Measurements from ENCODE around the gene GNMT.
"Not testable (repeated sequence)": the region's sequence is repeated elsewhere in the genome, so short reads cannot be mapped to it uniquely, and the experiment has no call there.

GNMT gene

DNA sequence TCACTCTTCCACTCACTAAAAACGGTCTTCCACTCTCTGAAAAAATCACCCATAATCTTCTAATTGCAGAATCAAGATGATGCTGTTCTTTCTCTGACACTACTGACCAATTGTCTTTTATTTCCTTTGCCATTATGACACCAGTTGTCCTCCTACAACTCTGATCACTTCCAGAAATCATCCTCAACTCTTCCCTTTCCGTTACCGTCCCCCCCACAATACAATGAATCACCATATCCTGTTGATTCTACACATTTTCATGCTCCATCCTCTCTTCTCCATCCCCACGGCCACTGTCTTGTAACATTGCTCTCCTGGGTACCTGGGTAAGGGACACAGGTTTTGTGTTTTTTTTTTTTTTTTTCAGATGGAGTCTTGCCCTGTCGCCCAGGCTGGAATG is 21.3 kb downstream of the GNMT start:
- no peak overlapping the region for H3K9ac ChIP-seq (ENCODE audit: low read depth, low read length)
- H3K4me3 ChIP-seq (ENCODE audit: low read depth, low read length), result no peak overlapping the region
- H3K27me3 ChIP-seq (ENCODE audit: control insufficient read depth, insufficient read depth, low read length), result no peaks in the 10 kb centered on the region

DNA sequence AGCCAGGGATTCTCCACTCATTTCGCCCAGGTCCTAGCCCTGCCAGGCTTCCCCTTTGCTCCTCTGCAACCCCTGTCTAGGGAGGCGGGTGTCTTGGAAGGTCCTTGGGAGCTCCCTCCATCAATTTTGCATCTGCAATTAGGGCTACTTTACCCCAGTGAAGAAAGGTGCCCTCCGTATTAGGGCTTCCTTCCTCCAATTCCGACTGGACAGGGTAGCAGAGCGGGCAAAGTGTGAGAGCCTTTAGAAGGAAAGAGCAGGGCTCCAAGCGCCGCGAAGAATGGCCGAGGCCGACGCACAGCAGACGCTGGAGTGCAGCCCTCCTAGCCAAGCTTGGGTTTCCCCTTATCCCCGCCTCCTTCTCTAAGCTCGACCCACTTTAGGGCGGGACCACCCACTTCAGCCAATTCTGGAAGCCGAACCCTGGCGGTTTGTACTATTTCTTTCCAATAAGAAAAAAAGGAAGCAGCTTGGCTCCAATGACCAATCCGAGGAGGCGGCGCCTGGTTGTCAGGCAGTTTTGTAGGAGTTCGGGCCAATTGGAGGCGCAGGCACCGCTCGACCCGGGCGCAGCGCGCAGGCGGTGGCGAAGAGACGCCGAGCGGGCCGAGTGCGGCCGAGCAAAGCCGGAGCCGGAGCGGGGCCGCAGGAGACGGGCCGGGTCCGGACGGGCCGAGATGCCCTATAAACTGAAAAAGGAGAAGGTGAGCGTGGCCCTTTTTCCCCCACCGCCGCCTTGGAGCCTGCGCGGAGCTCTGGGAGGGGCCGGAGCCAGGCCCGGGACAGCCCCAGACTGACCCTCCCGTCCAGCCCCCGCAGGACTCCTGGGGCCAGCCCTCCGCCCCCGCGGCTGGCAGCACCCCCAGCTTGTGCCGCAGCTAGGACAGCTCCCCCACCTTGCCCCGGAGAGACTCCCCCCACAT is 23.7 kb downstream of the GNMT start, which contains the start of gene PPP2R5D:
Gene PPP2R5D, plus strand, starts transcription at position 570 of the 923 bp plus-strand sequence. Its CDS starts 108 bp downstream, at position 678.
- no peaks in the 10 kb centered on the region for H3K27me3 ChIP-seq (ENCODE audit: control insufficient read depth, insufficient read depth, low read length)
- peak within 1 kb of the TSS; percentile 77 for H3K4me3 ChIP-seq (ENCODE audit: low read depth, low read length)
- no peaks in the 10 kb centered on the region for H3K36me3 ChIP-seq (ENCODE audit: control insufficient read depth, insufficient read depth, low read length)
- H3K9me3 ChIP-seq (ENCODE audit: control insufficient read depth, insufficient read depth, low read length), result no peaks in the 10 kb centered on the region
- H3K9ac ChIP-seq (ENCODE audit: low read depth, low read length), result peak within 1 kb of the TSS; percentile 83
- peaks cover 3% of the 10 kb centered on the region for H3K4me1 ChIP-seq (ENCODE audit: control insufficient read depth, insufficient read depth, low read length)

More for the DNA sequence above, 21.3 kb downstream of the GNMT start:
- Histone ChIP-seq H3K36me3 (ENCODE audit: control insufficient read depth, insufficient read depth, low read length) (no peaks in the 10 kb centered on the region), H3K4me1 (ENCODE audit: control insufficient read depth, insufficient read depth, low read length) (peaks cover 3% of the 10 kb centered on the region), H3K9me3 (ENCODE audit: control insufficient read depth, insufficient read depth, low read length) (no peaks in the 10 kb centered on the region)

DNA sequence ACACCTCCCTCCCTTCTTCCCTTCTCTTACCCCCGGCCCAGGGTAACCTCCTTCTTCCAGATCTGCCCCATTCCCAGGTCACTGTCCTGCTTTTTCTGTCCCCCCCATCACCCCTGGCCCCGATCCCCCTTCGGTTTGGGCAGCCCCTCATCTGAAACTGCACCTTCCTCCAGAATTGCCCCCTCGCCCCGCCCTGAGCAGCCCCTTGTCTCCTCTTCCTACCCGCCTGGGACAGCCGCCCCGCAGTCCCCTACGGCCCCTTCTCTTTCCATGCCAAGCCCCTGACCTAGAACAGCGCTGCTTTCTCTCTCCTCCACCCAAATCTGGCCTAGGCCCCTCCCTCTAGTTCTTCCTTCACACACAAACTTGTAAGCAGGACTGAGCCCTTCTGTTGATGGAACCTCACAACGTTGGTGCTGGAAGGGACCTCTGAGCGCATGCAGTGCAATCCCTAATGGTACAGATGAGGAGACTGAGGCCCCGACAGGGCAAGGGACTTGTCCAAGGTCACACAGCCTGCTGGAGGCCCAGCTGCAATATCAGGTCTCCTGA is 24.4 kb downstream of the GNMT start:
- Histone ChIP-seq H3K9ac (ENCODE audit: low read depth, low read length) (peak overlapping the region; percentile 83), H3K4me1 (ENCODE audit: control insufficient read depth, insufficient read depth, low read length) (peaks cover 3% of the 10 kb centered on the region), H3K36me3 (ENCODE audit: control insufficient read depth, insufficient read depth, low read length) (peaks cover under 1% of the 10 kb centered on the region)

DNA sequence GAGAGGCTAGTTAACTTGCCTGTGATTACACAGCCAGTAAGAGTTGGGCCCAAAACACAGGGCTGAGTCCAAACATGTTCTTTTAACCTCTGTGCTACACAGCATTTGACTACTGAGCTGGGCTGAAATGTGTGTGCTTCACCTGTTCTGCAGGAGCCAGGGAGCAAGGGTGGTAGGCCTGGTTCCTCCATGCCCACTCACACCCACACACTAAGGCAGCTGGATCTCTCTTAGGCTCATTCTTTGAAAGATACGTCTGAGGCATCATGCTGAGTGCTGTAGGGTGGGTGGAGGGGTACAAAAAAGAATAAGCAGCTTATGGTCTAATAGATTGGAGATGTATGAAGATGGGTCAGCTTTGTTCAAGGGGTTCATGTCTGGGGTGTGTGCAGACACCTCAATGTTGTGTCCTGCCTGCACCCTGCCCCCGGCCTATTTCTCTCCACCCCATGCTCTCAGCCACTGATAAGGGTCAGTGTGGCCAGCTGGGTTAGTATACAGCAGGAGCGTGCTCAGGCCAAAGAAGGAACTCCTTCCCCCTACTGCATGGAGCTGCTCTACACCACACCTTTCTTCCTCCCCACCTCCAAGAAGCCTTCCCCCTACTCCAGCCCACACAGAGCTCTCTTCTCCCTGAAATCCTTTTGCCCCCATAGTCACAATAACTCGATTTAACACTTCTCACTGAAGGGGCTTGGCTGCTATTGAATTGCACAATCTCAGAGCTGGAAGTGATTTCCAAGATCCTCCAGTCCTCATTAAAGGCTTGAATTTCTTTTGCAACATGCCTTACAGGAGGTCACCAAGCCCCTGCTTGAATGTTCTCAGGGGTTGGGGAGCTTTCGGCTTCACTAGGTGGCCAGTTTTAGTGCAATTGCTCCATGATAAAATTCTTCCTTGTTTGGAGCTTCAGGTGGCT is 27.2 kb downstream of the GNMT start:
- Histone ChIP-seq H3K36me3 (ENCODE audit: control insufficient read depth, insufficient read depth, low read length) (peaks cover 3% of the 10 kb centered on the region), H3K9ac (ENCODE audit: low read depth, low read length) (no peak overlapping the region)

More for the DNA sequence above, 24.4 kb downstream of the GNMT start:
- peak overlapping the region; percentile 67 for H3K4me3 ChIP-seq (ENCODE audit: low read depth, low read length)
- no peaks in the 10 kb centered on the region for H3K9me3 ChIP-seq (ENCODE audit: control insufficient read depth, insufficient read depth, low read length)
- no peaks in the 10 kb centered on the region for H3K27me3 ChIP-seq (ENCODE audit: control insufficient read depth, insufficient read depth, low read length)

DNA sequence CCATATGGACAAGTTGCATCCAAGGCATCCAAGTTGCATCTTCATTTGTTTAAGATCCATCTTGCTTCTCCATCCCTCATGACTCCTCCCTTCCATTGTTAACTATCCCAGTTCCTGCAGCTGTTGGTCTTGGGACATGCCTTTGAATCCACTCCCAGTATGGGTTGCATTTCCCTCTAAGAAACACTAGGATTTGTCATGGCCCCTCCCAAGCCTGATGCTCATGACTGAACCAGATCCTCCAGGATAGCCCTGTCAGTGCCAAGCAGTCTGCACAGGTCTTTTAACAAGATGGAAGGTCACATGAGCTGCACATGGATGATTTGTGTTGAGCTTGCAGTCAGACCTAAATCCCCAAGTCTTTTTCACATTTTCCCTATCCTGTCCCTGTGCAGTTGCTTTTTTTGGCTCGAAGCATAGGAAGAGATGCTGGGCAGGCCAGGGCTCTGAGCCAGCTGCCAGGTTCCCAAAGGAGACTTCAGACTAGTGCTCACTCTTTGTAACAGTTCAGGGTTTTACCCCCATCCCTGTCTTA is 28.0 kb downstream of the GNMT start:
- Histone ChIP-seq H3K9ac (ENCODE audit: low read depth, low read length) (no peak overlapping the region), H3K9me3 (ENCODE audit: control insufficient read depth, insufficient read depth, low read length) (no peaks in the 10 kb centered on the region), H3K4me3 (ENCODE audit: low read depth, low read length) (no peak overlapping the region), H3K27me3 (ENCODE audit: control insufficient read depth, insufficient read depth, low read length) (no peaks in the 10 kb centered on the region), H3K36me3 (ENCODE audit: control insufficient read depth, insufficient read depth, low read length) (peaks cover 3% of the 10 kb centered on the region), H3K4me1 (ENCODE audit: control insufficient read depth, insufficient read depth, low read length) (peaks cover 3% of the 10 kb centered on the region)

More for the DNA sequence above, 27.2 kb downstream of the GNMT start:
- Histone ChIP-seq H3K4me3 (ENCODE audit: low read depth, low read length) (no peak overlapping the region), H3K27me3 (ENCODE audit: control insufficient read depth, insufficient read depth, low read length) (no peaks in the 10 kb centered on the region), H3K4me1 (ENCODE audit: control insufficient read depth, insufficient read depth, low read length) (peaks cover 3% of the 10 kb centered on the region), H3K9me3 (ENCODE audit: control insufficient read depth, insufficient read depth, low read length) (no peaks in the 10 kb centered on the region)

DNA sequence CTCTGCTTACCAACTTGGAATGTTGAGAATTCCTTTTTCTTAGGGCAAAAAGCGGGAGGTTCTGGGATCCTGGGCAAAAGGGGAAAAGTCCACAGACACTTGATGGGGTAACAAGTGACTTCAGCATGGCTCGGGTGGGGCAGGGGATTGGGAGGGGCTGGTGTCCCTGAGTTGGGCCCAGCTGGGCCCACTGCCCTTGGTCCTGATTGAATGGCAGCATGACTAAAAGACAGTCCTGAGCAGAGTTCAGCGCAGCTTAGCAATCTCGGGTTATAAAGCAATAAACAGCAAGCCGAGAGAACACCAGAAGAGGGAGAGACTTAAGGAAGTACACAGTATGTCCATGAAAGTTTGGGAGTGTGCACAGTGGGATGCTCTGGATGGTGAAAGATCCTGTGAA is 29.4 kb downstream of the GNMT start:
- Histone ChIP-seq H3K27me3 (ENCODE audit: control insufficient read depth, insufficient read depth, low read length) (no peaks in the 10 kb centered on the region), H3K4me3 (ENCODE audit: low read depth, low read length) (no peak overlapping the region), H3K4me1 (ENCODE audit: control insufficient read depth, insufficient read depth, low read length) (peaks cover 3% of the 10 kb centered on the region), H3K9ac (ENCODE audit: low read depth, low read length) (no peak overlapping the region), H3K36me3 (ENCODE audit: control insufficient read depth, insufficient read depth, low read length) (peaks cover 3% of the 10 kb centered on the region), H3K9me3 (ENCODE audit: control insufficient read depth, insufficient read depth, low read length) (no peaks in the 10 kb centered on the region)

DNA sequence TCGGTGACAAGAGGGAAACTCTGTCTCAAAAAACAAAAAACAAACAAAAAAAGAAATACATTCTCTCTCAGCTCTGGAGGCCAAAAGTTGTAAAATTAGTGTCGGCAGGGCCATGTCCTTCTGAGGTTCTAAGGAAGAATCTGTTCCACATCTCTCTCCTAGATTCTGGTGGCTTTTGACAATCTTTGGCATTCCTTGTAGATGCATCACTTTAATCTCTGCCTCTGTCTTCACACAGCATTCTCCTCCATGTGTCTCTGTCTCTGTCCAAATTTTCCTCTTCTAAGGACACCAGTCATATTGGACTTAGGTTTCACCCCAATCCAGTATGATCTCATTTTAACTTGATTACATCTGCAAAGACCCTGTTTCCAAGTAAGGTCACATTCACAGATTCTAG is 32.9 kb downstream of the GNMT start:
- H3K4me1 ChIP-seq (ENCODE audit: control insufficient read depth, insufficient read depth, low read length), result no peaks in the 10 kb centered on the region
- H3K9ac ChIP-seq (ENCODE audit: low read depth, low read length), result no peak overlapping the region
- H3K4me3 ChIP-seq (ENCODE audit: low read depth, low read length), result no peak overlapping the region
- no peaks in the 10 kb centered on the region for H3K27me3 ChIP-seq (ENCODE audit: control insufficient read depth, insufficient read depth, low read length)
- no peaks in the 10 kb centered on the region for H3K9me3 ChIP-seq (ENCODE audit: control insufficient read depth, insufficient read depth, low read length)
- peaks cover 3% of the 10 kb centered on the region for H3K36me3 ChIP-seq (ENCODE audit: control insufficient read depth, insufficient read depth, low read length)

DNA sequence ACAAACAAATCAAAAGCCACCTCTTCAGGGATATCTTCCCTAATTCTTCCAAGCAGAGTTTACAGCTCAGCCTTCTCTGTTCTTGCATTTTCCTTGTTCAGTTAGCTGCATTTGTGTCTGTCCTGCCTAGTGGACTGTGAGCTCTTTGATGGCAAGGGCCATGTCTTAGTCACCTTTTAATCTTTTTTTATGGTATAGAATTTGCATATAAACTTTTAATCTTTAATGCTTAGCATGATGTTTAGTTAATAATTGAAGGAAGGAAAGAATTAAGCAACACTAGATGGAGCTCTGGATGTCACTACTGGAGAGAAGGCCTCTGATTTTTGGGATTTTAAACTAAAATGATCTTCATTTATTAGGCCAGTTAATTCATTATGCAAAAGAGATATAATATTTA is 36.0 kb downstream of the GNMT start:
- Histone ChIP-seq H3K4me1 (ENCODE audit: control insufficient read depth, insufficient read depth, low read length) (no peaks in the 10 kb centered on the region), H3K4me3 (ENCODE audit: low read depth, low read length) (no peak overlapping the region), H3K27me3 (ENCODE audit: control insufficient read depth, insufficient read depth, low read length) (no peaks in the 10 kb centered on the region), H3K9me3 (ENCODE audit: control insufficient read depth, insufficient read depth, low read length) (no peaks in the 10 kb centered on the region), H3K36me3 (ENCODE audit: control insufficient read depth, insufficient read depth, low read length) (no peaks in the 10 kb centered on the region), H3K9ac (ENCODE audit: low read depth, low read length) (no peak overlapping the region)

DNA sequence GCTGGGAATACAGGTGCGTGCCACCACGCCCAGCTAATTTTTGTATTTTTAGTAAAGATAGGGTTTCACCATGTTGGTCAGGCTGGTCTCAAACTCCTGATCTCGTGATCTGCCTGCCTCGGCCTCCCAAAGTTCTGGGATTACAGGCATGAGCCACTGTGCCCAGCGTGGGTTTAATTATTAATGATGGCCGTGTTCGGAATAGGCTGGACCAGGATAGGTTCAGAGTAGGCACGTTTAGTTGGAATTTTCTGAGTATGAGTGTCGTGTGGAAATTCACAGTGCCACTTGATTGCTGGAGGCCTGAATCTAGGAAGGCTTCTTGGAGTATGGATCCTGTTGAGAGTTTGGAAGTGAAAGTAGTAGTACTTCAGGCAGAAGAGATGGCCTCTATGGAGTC is 37.7 kb downstream of the GNMT start:
- H3K9ac ChIP-seq (ENCODE audit: low read depth, low read length); H3K36me3 ChIP-seq (ENCODE audit: control insufficient read depth, insufficient read depth, low read length); H3K27me3 ChIP-seq (ENCODE audit: control insufficient read depth, insufficient read depth, low read length); H3K4me3 ChIP-seq (ENCODE audit: low read depth, low read length); H3K4me1 ChIP-seq (ENCODE audit: control insufficient read depth, insufficient read depth, low read length); H3K9me3 ChIP-seq (ENCODE audit: control insufficient read depth, insufficient read depth, low read length): not testable (repeated sequence)

DNA sequence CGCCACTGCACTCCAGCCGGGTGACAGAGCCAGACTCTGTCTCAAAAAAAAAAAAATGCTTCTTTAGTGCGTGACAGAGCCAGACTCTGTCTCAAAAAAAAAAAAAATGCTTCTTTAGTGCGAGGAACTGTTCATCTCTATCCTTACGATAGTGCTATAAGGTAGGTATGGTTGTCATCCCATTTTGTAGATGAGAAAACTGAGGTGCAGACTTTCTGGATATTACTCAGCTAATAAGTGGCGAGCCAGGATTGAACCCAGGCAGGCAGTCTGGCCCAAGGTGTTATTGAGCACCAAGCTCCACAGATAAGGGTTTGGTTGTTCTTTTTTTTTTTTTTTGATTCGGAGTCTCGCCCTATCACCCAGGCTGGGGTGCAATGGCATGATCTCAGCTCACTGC is 41.3 kb downstream of the GNMT start:
- H3K4me1 ChIP-seq (ENCODE audit: control insufficient read depth, insufficient read depth, low read length), result no peaks in the 10 kb centered on the region
- H3K9me3 ChIP-seq (ENCODE audit: control insufficient read depth, insufficient read depth, low read length), result no peaks in the 10 kb centered on the region
- H3K9ac ChIP-seq (ENCODE audit: low read depth, low read length), result no peak overlapping the region
- H3K27me3 ChIP-seq (ENCODE audit: control insufficient read depth, insufficient read depth, low read length), result no peaks in the 10 kb centered on the region
- H3K36me3 ChIP-seq (ENCODE audit: control insufficient read depth, insufficient read depth, low read length), result no peaks in the 10 kb centered on the region
- no peak overlapping the region for H3K4me3 ChIP-seq (ENCODE audit: low read depth, low read length)

DNA sequence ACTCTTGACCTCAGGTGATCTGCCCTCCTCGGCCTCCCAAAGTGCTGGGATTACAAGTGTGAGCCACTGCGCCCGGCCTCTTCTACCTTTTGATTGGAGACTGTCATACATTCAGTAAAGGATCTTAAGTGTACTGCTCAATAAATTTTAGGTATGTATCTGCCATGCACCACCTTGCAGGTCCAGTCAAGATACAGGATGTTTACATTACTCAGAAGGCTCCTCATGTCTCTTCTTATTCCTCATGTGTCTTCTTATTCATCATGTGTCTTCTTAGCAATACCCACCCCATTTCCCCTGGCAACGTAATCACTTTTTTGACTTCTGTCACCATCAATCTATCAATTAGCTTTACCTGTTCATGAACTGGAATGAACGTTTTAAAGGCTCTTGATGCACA is 45.3 kb downstream of the GNMT start:
- no peak overlapping the region for H3K9ac ChIP-seq (ENCODE audit: low read depth, low read length)
- H3K36me3 ChIP-seq (ENCODE audit: control insufficient read depth, insufficient read depth, low read length), result peaks cover 24% of the 10 kb centered on the region
- no peak overlapping the region for H3K4me3 ChIP-seq (ENCODE audit: low read depth, low read length)
- H3K9me3 ChIP-seq (ENCODE audit: control insufficient read depth, insufficient read depth, low read length), result no peaks in the 10 kb centered on the region
- H3K4me1 ChIP-seq (ENCODE audit: control insufficient read depth, insufficient read depth, low read length), result no peaks in the 10 kb centered on the region
- H3K27me3 ChIP-seq (ENCODE audit: control insufficient read depth, insufficient read depth, low read length), result no peaks in the 10 kb centered on the region
